K562 (cell line): Measurements from ENCODE around the gene PPP1R14B. TPM values are rescaled to one million over a fixed set of nuclear protein-coding genes. Genes with fewer than 3 reads are reported as not detected.

Experiments used
- CREBBP ChIP-seq: IDR thresholded peaks from one replicate; pipeline ENCODE4 v1.6.1; 2012; ENCODE audit warnings: low read depth, mild to moderate bottlenecking, control low read depth, inconsistent platforms, low read length
- ILF3 ChIP-seq: fragments of 450-650 bp; IDR thresholded peaks from 2 replicates; pipeline ENCODE4 v1.6.1; 2018; ENCODE audit warnings: antibody characterized with exemption, mild to moderate bottlenecking, moderate library complexity, borderline replicate concordance
- POU5F1 ChIP-seq: fragments of 150-350 bp; IDR thresholded peaks from 2 replicates; pipeline ENCODE4 v1.6.1; 2014; ENCODE audit warnings: borderline replicate concordance, low read length, low read depth, mild to moderate bottlenecking; ENCODE audit not compliant: partially characterized antibody
- ZNF212 ChIP-seq: fragments of 450-650 bp; formaldehyde crosslinking; IDR thresholded peaks from 2 replicates; pipeline ENCODE4 v1.4.0; 2020; ENCODE audit warnings: mild to moderate bottlenecking
- ZNF232 ChIP-seq: sonication (generic); formaldehyde crosslinking; IDR thresholded peaks from 2 replicates; pipeline ENCODE4 v1.8.0; 2022; ENCODE audit warnings: mild to moderate bottlenecking, missing genetic modification reagents
- polyA plus RNA-seq, 8 experiments: library from polyadenylated mRNA; depleted of rRNA in 4 of 8; stranded (reverse) in 5 of 8; unstranded in 3 of 8; fragments of >200 nt; fragmentation: Nextera tagmentation in 2 of 8; fragmentation: Illumina TruSeq in 1 of 8; extraction: Ambion mirVana in 2 of 8; extraction: Trizol in 1 of 8; gene quantifications; 2 replicates each; pipeline versions ENCODE4 v1.2.1 to v1.2.3, GENCODE V29; 2011 to 2014; ENCODE audit warnings: inconsistent platforms in 1 of 8, missing spikeins in 1 of 8
- total RNA-seq, 7 experiments: library from RNA; depleted of rRNA in 6 of 7; stranded (reverse); fragments of >200 nt in 6 of 7; fragmentation: Illumina TruSeq in 2 of 7; extraction: Trizol in 2 of 7; gene quantifications; 2 replicates each; pipeline versions ENCODE4 v1.2.1 to v1.2.3, GENCODE V29; 2011 to 2021; ENCODE audit warnings: low replicate concordance in 1 of 7
- TF ChIP-seq, protein P1 (sequence below), 2 experiments: fragments of 450-650 bp; IDR thresholded peaks; 2 replicates each; pipeline ENCODE4 v1.6.1; 2016; ENCODE audit warnings: mild to moderate bottlenecking in 2 of 2, borderline replicate concordance in 1 of 2, low read depth in 1 of 2, moderate library complexity in 1 of 2
- TF ChIP-seq, protein P2 (sequence below): sonication (generic); formaldehyde crosslinking; IDR thresholded peaks from 2 replicates; pipeline ENCODE4 v1.8.0; 2022; ENCODE audit warnings: mild to moderate bottlenecking, missing genetic modification reagents
- TF ChIP-seq, protein P3 (sequence below): fragments of 250-450 bp; sonication (Bioruptor Pico); IDR thresholded peaks from 2 replicates; pipeline ENCODE4 v1.8.0; 2021; ENCODE audit warnings: borderline replicate concordance, mild to moderate bottlenecking, moderate library complexity; ENCODE audit not compliant: poor library complexity, severe bottlenecking
- TF ChIP-seq, protein P4 (sequence below): fragments of 450-650 bp; formaldehyde crosslinking; conservative IDR thresholded peaks from 2 replicates; pipeline ENCODE4 v1.4.0; 2022; ENCODE audit warnings: mild to moderate bottlenecking, missing genetic modification characterization

The PPP1R14B gene
- total and polyA plus RNA-seq, 9 of the 15 experiments (the other 6 are each of a cell fraction or from before 2014, with no cell fraction given): 7.7 to 566 (median 212) TPM

DNA sequence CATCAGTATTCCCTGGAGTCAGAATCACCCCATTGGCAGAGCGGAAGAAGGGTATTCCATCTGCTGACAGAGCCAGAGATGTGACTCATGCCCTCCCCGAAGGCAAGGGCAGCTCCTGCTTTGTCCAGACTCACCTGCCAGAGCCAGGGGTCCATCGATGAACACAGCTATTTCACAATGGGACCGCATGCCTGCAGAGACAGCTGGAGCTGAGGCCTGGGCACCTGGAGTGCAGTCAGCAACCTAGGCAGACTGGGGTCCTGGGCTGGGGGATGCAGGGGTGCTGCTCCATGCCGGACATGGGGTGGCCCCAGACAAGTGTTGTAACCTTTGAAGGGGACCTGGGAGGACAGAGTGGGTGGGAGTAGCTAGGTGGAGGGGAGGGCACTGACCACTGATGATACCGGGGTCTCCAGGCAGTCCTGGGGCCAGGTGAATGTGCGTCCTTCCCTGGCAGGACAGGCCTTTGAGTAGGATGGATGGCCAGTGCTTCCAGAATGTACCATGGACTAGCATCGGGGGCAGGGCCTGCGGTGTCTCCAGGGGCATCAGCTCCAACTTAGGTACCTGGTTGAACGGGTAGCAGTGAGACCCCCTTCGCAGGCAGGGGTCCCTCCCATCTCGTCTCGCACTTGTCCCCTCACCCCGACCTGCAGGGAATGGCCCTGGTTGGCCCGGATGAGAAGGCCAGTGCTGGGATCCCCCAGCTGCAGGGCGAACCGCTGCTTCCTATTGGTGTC, 22.4 kb downstream of the PPP1R14B start (continued):
- TF ChIP-seq, protein P1, sequence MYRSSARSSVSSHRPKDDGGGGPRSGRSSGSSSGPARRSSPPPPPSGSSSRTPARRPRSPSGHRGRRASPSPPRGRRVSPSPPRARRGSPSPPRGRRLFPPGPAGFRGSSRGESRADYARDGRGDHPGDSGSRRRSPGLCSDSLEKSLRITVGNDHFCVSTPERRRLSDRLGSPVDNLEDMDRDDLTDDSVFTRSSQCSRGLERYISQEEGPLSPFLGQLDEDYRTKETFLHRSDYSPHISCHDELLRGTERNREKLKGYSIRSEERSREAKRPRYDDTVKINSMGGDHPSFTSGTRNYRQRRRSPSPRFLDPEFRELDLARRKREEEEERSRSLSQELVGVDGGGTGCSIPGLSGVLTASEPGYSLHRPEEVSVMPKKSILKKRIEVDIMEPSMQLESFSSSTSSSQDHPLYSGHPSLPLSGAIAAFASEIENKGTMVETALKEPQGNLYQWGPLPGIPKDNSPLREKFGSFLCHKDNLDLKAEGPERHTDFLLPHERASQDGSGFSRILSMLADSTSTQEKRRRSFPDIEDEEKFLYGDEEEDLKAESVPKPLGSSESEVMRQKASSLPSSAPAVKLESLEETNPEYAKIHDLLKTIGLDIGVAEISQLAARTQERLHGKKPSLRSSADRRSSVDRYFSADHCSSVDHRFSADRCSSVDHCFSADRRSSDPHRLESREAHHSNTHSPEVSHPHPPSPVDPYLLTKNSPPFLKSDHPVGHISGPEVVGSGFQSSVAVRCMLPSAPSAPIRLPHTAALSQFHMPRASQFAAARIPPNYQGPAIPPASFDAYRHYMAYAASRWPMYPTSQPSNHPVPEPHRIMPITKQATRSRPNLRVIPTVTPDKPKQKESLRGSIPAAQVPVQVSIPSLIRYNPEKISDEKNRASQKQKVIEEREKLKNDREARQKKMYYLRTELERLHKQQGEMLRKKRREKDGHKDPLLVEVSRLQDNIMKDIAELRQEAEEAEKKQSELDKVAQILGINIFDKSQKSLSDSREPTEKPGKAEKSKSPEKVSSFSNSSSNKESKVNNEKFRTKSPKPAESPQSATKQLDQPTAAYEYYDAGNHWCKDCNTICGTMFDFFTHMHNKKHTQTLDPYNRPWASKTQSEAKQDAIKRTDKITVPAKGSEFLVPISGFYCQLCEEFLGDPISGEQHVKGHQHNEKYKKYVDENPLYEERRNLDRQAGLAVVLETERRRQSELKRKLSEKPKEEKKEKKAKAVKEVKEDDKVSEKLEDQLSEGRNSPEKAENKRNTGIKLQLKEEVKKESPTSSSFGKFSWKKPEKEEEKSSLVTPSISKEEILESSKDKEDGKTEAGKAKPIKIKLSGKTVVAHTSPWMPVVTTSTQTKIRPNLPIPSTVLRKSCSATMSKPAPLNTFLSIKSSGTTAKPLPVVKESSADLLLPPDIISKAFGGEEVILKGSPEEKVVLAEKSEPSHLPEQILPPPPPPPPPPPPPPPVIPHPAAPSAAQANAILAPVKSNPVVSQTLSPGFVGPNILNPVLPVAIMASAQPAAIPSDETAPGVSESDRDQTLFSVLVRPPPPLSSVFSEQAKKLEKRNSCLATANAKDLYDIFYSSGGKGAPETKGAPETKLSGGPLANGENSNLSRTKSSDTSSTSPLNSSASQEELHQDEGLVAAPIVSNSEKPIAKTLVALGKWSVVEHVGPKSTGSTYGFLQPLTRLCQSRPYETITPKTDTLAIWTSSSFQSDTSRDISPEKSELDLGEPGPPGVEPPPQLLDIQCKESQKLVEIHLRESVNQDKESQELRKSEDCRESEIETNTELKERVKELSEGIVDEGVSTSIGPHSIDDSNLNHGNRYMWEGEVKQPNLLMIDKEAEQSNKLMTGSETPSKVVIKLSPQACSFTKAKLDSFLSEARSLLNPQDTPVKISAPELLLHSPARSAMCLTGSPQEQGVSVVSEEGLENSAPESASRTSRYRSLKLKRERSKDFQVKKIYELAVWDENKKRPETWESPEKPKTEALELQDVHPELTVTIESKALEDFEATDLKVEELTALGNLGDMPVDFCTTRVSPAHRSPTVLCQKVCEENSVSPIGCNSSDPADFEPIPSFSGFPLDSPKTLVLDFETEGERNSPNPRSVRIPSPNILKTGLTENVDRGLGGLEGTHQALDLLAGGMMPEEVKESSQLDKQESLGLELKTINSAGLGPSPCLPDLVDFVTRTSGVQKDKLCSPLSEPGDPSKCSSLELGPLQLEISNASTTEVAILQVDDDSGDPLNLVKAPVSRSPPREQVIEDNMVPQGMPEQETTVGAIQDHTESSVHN (IDR thresholded peaks at IDR 0.05; ENCODE audit: borderline replicate concordance in 1 of 2, low read depth in 1 of 2): no peak
- TF ChIP-seq POU5F1 (no peak), ZNF212 (CRISPR knock-in tag) (no peak), CREBBP (no peak), ILF3 (no peak), ZNF232 (no peak)
- TF ChIP-seq, protein P2, sequence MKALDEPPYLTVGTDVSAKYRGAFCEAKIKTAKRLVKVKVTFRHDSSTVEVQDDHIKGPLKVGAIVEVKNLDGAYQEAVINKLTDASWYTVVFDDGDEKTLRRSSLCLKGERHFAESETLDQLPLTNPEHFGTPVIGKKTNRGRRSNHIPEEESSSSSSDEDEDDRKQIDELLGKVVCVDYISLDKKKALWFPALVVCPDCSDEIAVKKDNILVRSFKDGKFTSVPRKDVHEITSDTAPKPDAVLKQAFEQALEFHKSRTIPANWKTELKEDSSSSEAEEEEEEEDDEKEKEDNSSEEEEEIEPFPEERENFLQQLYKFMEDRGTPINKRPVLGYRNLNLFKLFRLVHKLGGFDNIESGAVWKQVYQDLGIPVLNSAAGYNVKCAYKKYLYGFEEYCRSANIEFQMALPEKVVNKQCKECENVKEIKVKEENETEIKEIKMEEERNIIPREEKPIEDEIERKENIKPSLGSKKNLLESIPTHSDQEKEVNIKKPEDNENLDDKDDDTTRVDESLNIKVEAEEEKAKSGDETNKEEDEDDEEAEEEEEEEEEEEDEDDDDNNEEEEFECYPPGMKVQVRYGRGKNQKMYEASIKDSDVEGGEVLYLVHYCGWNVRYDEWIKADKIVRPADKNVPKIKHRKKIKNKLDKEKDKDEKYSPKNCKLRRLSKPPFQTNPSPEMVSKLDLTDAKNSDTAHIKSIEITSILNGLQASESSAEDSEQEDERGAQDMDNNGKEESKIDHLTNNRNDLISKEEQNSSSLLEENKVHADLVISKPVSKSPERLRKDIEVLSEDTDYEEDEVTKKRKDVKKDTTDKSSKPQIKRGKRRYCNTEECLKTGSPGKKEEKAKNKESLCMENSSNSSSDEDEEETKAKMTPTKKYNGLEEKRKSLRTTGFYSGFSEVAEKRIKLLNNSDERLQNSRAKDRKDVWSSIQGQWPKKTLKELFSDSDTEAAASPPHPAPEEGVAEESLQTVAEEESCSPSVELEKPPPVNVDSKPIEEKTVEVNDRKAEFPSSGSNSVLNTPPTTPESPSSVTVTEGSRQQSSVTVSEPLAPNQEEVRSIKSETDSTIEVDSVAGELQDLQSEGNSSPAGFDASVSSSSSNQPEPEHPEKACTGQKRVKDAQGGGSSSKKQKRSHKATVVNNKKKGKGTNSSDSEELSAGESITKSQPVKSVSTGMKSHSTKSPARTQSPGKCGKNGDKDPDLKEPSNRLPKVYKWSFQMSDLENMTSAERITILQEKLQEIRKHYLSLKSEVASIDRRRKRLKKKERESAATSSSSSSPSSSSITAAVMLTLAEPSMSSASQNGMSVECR (CRISPR knock-in tag): no peak
- TF ChIP-seq, protein P3, sequence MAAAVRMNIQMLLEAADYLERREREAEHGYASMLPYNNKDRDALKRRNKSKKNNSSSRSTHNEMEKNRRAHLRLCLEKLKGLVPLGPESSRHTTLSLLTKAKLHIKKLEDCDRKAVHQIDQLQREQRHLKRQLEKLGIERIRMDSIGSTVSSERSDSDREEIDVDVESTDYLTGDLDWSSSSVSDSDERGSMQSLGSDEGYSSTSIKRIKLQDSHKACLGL (CRISPR knock-in tag): no peak
- TF ChIP-seq, protein P4, sequence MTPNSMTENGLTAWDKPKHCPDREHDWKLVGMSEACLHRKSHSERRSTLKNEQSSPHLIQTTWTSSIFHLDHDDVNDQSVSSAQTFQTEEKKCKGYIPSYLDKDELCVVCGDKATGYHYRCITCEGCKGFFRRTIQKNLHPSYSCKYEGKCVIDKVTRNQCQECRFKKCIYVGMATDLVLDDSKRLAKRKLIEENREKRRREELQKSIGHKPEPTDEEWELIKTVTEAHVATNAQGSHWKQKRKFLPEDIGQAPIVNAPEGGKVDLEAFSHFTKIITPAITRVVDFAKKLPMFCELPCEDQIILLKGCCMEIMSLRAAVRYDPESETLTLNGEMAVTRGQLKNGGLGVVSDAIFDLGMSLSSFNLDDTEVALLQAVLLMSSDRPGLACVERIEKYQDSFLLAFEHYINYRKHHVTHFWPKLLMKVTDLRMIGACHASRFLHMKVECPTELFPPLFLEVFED (CRISPR knock-in tag): no peak; the same call in none of the 2 replicates
